Erythroblast (primary cell): ENCODE measurements around the gene TMEM51.

Experiments used
- GATA1 ChIP-seq: IDR thresholded peaks from 2 replicates; pipeline ENCODE4 v1.6.1; 2011; ENCODE audit warnings: low read depth, mild to moderate bottlenecking, control low read depth, low read length, moderate library complexity
- POLR2A ChIP-seq: IDR thresholded peaks from 2 replicates; pipeline ENCODE4 v1.6.1; 2011; ENCODE audit warnings: mild to moderate bottlenecking, low read length

GRCh38 chr1:15159166-15159555 lies 5.6 kb downstream of the TMEM51 start:
- TF ChIP-seq POLR2A (no peak), GATA1 (no peak)
